NCI-H1417 (cell line): ENCODE results near the gene CD14.
"Not testable (repeated sequence)": the region's sequence is repeated elsewhere in the genome, so short reads cannot be mapped to it uniquely, and the experiment has no call there.

Source experiments
- DNase-seq, 3 experiments: peaks; one replicate each; lab custom pipeline; 2025; lab: John Stamatoyannopoulos, UW

The CD14 gene

GRCh38 chr5:140633021-140633471 is at the start of gene CD14:
TSS of gene CD14 (minus strand) at chr5:140633175. CDS start at chr5:140633071, 104 bp downstream.
- peak in 2 of 3 experiments; percentile 45 to 61 for DNase-seq

GRCh38 chr5:140678993-140679392 is 46.0 kb upstream of the CD14 start:
- DNase-seq = no peak

- no peak for DNase-seq
Observed at GRCh38 chr5:140677947-140678346, 45.0 kb upstream of the CD14 start.

GRCh38 chr5:140674629-140675028 is 41.7 kb upstream of the CD14 start:
- no peak for DNase-seq

GRCh38 chr5:140674211-140674610 is 41.2 kb upstream of the CD14 start:
- no peak for DNase-seq

GRCh38 chr5:140673187-140673976 is 40.4 kb upstream of the CD14 start, which contains the start of gene DND1:
TSS of gene DND1 (minus strand) at chr5:140673576. CDS start at chr5:140673542, 34 bp downstream.
- DNase-seq = no peak

GRCh38 chr5:140672455-140673186 is 39.6 kb upstream of the CD14 start:
- DNase-seq = peak in 1 of 3 experiments; percentile 0

- DNase-seq = no peak
Observed at GRCh38 chr5:140671472-140672125, 38.6 kb upstream of the CD14 start.

GRCh38 chr5:140671035-140671434 is 38.1 kb upstream of the CD14 start:
- not testable (repeated sequence) for DNase-seq

GRCh38 chr5:140664359-140665119 is 31.6 kb upstream of the CD14 start, which contains the start of gene WDR55:
TSS of gene WDR55 (plus strand) at chr5:140664904. CDS start at chr5:140664913, 9 bp downstream.
- peak; percentile 85 to 90 (median 90) for DNase-seq

GRCh38 chr5:140664030-140664358 is 31.0 kb upstream of the CD14 start:
- DNase-seq = no peak

- not testable (repeated sequence) for DNase-seq
Observed at GRCh38 chr5:140660371-140660770, 27.4 kb upstream of the CD14 start.

GRCh38 chr5:140658870-140659269 is 25.9 kb upstream of the CD14 start:
- no peak for DNase-seq

GRCh38 chr5:140647042-140647419 is 14.1 kb upstream of the CD14 start:
- peak in 1 of 3 experiments; percentile 17 for DNase-seq

- no peak for DNase-seq
Observed at GRCh38 chr5:140642718-140643117, 9.7 kb upstream of the CD14 start.

GRCh38 chr5:140641716-140642115 is 8.7 kb upstream of the CD14 start:
- DNase-seq = no peak

- DNase-seq = peak; percentile 86 to 95 (median 93)
Observed at GRCh38 chr5:140639148-140639981, 6.4 kb upstream of the CD14 start, which contains the start of gene TMCO6. TSS of gene TMCO6 (plus strand) at chr5:140639451. CDS start at chr5:140639528, 77 bp downstream.

- not testable (repeated sequence) for DNase-seq
Observed at GRCh38 chr5:140638898-140639147, 5.8 kb upstream of the CD14 start.

GRCh38 chr5:140637371-140638100 is 4.6 kb upstream of the CD14 start:
- no peak for DNase-seq
